Skeletal muscle tissue (tissue), 4 donors: Measurements from ENCODE around the gene SCAF11. TPM values are rescaled to one million over a fixed set of nuclear protein-coding genes. Genes with fewer than 3 reads are reported as not detected.

Source experiments
- H3K27ac ChIP-seq: one replicate; pipeline ENCODE4 v1.7.0; 2013; ENCODE audit warnings: mild to moderate bottlenecking, low read depth, low read length, inconsistent platforms
- H3K27me3 ChIP-seq, 3 donors: one replicate each; pipeline ENCODE4 v1.7.0; 2013; ENCODE audit warnings: low read length in 3 of 3; ENCODE audit not compliant: control insufficient read depth in 3 of 3, insufficient read depth in 3 of 3
- H3K36me3 ChIP-seq, 3 donors: one replicate each; pipeline ENCODE4 v1.7.0; 2013; ENCODE audit warnings: low read length in 3 of 3; ENCODE audit not compliant: control insufficient read depth in 3 of 3, insufficient read depth in 3 of 3
- H3K4me1 ChIP-seq, 3 donors: one replicate each; pipeline ENCODE4 v1.7.0; 2013; ENCODE audit warnings: low read length in 3 of 3, mild to moderate bottlenecking in 3 of 3; ENCODE audit not compliant: control insufficient read depth in 3 of 3, insufficient read depth in 3 of 3
- H3K4me3 ChIP-seq, 3 donors: one replicate each; pipeline ENCODE4 v1.7.0; 2013; ENCODE audit warnings: low read length in 3 of 3
- H3K9ac ChIP-seq, 3 donors: one replicate each; pipeline ENCODE4 v1.7.0; 2013; ENCODE audit warnings: low read length in 3 of 3, mild to moderate bottlenecking in 3 of 3, moderate library complexity in 2 of 3, low read depth in 1 of 3
- H3K9me3 ChIP-seq, 3 donors: one replicate each; pipeline ENCODE4 v1.7.0; 2013; ENCODE audit warnings: low read length in 3 of 3; ENCODE audit not compliant: control insufficient read depth in 3 of 3
- total RNA-seq: library from RNA; depleted of rRNA; stranded (reverse); fragments of >200 nt; gene quantifications from one replicate; pipeline ENCODE4 v1.2.3, GENCODE V29; 2014
- donor health status: Osteomylitis.

SCAF11 gene
- total RNA-seq, 1 donor from 2014 or later, result 78.3 TPM

DNA sequence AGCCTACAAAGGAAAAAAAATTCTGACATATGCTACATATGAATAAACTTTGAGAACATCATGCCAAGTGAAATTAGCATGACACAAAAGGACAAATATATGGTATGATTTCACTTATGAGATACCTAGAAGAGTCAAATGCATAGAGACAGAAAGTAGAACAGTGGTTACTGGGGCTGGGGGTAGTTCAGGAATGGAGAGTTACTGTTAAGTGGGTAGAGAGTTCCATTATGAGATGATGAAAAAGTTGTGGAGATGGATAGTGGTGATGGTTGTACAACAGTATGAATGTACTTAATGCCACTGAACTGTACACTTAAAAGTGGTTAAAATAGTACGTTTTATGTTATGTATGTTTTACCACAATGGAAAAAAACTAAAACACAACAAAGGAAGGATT is 92.3 kb downstream of the SCAF11 start:
- H3K9me3 ChIP-seq, result no peaks in the 10 kb centered on the region
- no peaks in the 10 kb centered on the region for H3K27me3 ChIP-seq
- H3K4me1 ChIP-seq, result no peaks in the 10 kb centered on the region
- H3K27ac ChIP-seq, result no peak overlapping the region
- H3K9ac ChIP-seq, result no peak overlapping the region
- H3K4me3 ChIP-seq, result no peak overlapping the region
- H3K36me3 ChIP-seq, result peaks cover 11 to 33% (median 25%) of the 10 kb centered on the region in 3 donors

DNA sequence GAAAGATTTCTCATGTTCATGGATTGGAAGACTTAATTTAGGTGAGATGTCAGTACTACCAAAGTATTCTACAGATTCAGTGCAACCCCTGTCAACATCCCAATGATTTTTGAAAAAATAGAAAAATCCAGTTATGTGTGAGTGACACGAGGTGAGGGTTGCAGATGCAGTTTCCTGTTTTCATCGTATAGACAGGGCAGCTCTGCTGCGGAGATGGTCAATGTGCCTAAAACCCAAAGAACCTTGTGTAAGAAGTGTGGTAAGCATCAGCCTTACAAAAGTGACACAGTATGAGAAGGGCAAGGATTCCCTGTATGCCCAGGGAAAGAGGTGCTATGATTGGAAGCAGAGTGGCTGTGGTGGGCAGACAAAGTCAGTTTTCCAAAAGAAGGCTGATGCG is 94.4 kb downstream of the SCAF11 start:
- Histone ChIP-seq H3K9ac (no peak overlapping the region), H3K27me3 (no peaks in the 10 kb centered on the region), H3K36me3 (peaks cover 12 to 41% (median 34%) of the 10 kb centered on the region in 3 donors), H3K4me3 (no peak overlapping the region), H3K9me3 (no peaks in the 10 kb centered on the region), H3K27ac (no peak overlapping the region), H3K4me1 (no peaks in the 10 kb centered on the region)

DNA sequence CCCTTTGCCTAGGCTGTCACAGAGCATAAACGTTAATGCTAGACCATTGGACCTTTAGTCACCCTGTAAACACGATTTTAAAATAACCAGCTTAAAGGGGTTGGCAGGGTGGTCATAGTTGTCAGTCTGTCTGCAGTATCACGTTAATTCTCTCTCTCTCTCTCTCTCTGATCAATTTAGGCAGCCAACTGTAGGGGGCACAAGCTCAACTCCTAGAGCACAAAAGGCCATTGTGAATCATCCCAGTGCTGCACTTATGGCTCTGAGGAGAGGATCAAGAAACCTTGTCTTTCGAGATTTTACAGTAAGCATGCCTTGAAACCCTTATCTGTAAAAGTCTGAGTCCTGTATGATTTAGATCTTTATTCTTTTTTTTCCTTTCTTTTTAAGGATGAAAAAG is 97.1 kb downstream of the SCAF11 start:
- Histone ChIP-seq H3K9me3 (no peaks in the 10 kb centered on the region), H3K4me3 (no peak overlapping the region), H3K27me3 (no peaks in the 10 kb centered on the region), H3K27ac (no peak overlapping the region), H3K9ac (no peak overlapping the region), H3K36me3 (peaks cover 12 to 39% (median 34%) of the 10 kb centered on the region in 3 donors), H3K4me1 (no peaks in the 10 kb centered on the region)

DNA sequence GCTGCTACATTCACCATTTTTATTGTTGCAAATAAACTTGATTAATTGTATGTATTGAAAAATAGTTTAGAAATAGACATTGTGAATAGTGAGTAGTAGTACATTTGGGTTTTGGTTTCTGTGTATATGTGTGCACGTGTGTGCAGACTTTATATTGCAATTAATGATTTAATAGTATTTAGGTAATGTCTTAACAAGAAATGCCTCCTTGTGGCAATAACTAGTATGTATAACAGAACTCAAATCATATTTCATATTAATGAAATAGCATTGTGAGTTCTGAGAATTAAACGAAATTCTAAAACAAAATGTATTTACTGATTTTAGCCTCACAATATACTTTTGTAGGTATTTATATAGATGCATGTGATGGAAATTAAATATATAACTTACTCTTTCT is 100.1 kb downstream of the SCAF11 start:
- H3K36me3 ChIP-seq, result peaks cover 5 to 32% (median 21%) of the 10 kb centered on the region in 3 donors
- H3K9me3 ChIP-seq, result no peaks in the 10 kb centered on the region
- no peaks in the 10 kb centered on the region for H3K27me3 ChIP-seq
- H3K4me1 ChIP-seq, result no peaks in the 10 kb centered on the region
- H3K4me3 ChIP-seq, result no peak overlapping the region
- H3K27ac ChIP-seq, result no peak overlapping the region
- no peak overlapping the region for H3K9ac ChIP-seq

DNA sequence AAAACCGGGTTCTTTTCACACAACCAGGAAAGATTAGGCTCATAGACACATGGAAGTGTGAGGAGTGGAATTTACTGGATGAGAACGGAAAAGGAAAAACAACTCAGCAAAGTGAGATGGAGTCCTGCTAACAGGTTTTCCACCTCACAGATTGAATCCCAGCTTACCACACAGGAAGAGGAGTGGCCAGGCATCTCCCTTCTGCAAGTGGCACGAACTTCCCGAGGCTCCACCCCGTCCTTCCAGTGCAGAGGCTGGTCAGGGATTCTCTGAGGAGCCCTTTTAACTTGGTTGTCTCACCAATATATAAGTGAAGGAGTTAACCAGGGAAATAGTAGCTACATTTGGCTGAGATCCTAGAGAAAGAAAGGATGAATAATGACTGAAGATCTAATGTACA is 102.8 kb downstream of the SCAF11 start:
- no peaks in the 10 kb centered on the region for H3K9me3 ChIP-seq
- H3K36me3 ChIP-seq, result peaks cover 0 to 13% (median 6%) of the 10 kb centered on the region in 3 donors
- H3K27me3 ChIP-seq, result no peaks in the 10 kb centered on the region
- no peak overlapping the region for H3K4me3 ChIP-seq
- no peaks in the 10 kb centered on the region for H3K4me1 ChIP-seq
- no peak overlapping the region for H3K9ac ChIP-seq
- H3K27ac ChIP-seq, result no peak overlapping the region

DNA sequence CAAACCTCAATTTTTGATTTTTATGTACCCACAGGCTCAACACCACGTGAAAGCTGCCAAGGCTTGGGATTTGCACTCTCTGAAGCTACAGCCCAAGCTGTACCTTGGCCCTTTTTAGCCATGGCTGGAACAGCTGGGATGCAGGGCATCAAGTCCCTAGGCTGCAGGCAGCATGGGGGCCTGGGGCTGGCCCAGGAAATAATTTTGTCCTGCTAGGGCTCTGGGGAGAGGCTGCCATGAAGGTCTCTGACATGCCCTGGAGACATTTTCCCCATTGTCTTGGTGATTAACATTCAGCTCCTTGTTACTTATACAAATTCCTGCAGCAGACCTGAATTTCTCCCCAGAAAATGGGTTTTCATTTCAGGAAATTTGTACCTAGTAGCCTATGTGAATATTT is 103.7 kb downstream of the SCAF11 start:
- H3K27ac ChIP-seq, result no peak overlapping the region
- no peak overlapping the region for H3K4me3 ChIP-seq
- peaks cover 0 to 9% (median under 1%) of the 10 kb centered on the region in 3 donors for H3K36me3 ChIP-seq
- no peaks in the 10 kb centered on the region for H3K4me1 ChIP-seq
- no peaks in the 10 kb centered on the region for H3K9me3 ChIP-seq
- H3K27me3 ChIP-seq, result no peaks in the 10 kb centered on the region
- no peak overlapping the region for H3K9ac ChIP-seq

DNA sequence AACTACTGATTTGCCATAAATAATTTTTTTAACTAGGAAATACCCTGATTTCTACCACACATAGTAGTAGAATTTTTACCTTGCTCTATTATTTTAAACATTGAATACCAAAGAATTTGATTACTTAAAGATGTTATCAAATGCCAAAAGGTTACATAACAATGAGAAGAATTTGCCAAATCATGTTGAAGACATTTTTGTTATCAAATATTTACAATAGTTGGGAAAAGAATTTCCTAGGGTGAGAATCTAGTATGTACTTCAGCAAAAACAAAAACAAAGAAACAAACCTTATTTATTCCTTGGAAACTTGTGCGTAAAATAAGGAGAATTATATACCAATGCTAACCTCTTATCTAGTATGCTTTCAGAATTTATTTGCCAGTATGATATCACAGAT is 107.2 kb downstream of the SCAF11 start:
- H3K9me3 ChIP-seq, result no peaks in the 10 kb centered on the region
- H3K4me3 ChIP-seq, result no peak overlapping the region
- H3K36me3 ChIP-seq, result peaks cover 0 to 8% (median 0%) of the 10 kb centered on the region in 3 donors
- no peaks in the 10 kb centered on the region for H3K27me3 ChIP-seq
- H3K27ac ChIP-seq, result no peak overlapping the region
- H3K4me1 ChIP-seq, result peaks cover 0 to 2% (median 0%) of the 10 kb centered on the region in 3 donors
- H3K9ac ChIP-seq, result no peak overlapping the region

DNA sequence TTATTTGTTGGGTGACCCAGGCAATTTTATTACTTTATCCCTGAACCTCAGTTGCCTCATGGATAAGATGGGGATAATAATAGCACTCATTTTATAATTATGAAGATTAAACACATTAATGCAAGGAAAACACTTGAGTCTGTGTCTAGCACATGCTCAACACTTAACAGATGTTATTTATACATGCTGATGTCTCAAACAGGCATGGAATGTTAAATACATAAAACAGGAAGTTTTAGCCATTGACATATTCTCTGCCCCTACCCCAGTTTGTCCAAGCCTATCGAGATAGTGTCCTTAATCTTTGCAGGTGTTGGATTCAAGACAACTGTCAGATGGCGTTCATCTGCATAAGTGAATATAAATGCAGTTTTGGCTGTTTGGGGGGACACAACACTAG is 109.8 kb downstream of the SCAF11 start:
- Histone ChIP-seq H3K27ac (no peak overlapping the region), H3K4me1 (peaks cover 0 to 2% (median 0%) of the 10 kb centered on the region in 3 donors), H3K36me3 (peaks cover 0 to 2% (median 0%) of the 10 kb centered on the region in 3 donors), H3K9me3 (no peaks in the 10 kb centered on the region), H3K9ac (no peak overlapping the region), H3K4me3 (no peak overlapping the region), H3K27me3 (no peaks in the 10 kb centered on the region)

DNA sequence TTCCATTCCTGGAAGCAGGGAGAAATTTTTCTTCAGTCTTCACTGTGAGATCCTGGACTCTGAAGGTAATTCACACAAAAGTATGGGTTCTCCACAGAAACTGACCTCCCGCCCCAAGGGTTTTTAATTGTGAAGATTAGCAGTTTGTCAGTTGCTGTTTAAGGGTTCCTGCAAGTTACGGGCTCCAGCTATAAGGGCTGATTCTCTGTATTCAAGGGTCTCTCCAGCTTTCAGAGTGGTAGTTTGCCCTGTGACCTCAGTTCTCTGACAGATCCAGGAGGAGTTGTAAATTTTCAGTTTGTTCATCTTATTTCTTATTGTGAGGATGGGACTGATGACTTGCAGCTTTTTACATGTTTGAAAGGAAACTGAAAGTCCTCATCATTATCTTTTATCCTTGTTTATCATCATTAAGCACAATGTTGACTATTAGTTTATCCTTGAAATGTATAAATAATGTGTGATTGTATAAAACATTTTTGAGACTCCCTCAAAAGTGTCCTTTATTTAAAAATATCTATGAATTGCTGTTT is 110.9 kb downstream of the SCAF11 start:
- Histone ChIP-seq H3K27ac (no peak overlapping the region), H3K36me3 (peaks cover 0 to 11% (median 10%) of the 10 kb centered on the region in 3 donors), H3K4me3 (no peak overlapping the region), H3K27me3 (no peaks in the 10 kb centered on the region), H3K4me1 (peaks cover 0 to 2% (median 0%) of the 10 kb centered on the region in 3 donors), H3K9ac (no peak overlapping the region), H3K9me3 (no peaks in the 10 kb centered on the region)

DNA sequence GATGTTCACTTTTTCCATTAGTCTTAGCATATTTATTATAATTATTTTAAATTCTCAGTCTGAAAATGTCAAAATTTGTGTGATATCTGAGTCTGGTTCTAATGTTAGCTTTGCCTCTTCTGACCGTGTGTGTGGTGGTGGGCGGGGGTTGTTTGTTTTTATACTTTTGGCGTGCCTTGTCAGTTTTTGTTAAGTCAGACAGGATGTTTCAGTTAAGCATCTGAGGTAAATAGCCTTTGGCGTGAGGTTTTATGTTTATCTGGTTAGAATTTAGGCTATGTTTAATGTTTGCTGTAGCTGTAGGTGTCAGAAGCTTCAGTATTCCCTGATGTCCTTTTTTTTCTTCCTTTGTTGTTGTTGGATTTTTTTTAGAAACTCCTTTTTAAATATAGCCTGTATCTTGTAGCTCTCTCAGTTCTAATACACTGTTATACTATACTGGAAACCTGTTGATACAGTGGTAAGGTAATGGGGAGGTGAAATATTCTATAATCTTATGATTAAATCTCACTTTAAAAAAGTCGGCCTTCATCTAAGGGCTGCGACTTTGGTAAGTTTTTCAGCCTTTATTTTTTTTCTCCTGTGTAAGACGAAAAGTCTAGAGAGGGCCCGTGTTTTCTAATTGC is 111.6 kb downstream of the SCAF11 start:
- H3K9me3 ChIP-seq, result no peaks in the 10 kb centered on the region
- H3K4me3 ChIP-seq, result no peak overlapping the region
- H3K4me1 ChIP-seq, result peaks cover 0 to 2% (median 0%) of the 10 kb centered on the region in 3 donors
- H3K36me3 ChIP-seq, result peaks cover 0 to 16% (median 13%) of the 10 kb centered on the region in 3 donors
- no peak overlapping the region for H3K27ac ChIP-seq
- no peak overlapping the region for H3K9ac ChIP-seq
- no peaks in the 10 kb centered on the region for H3K27me3 ChIP-seq
